ENCODE results near the gene PIK3CA. TPM values are rescaled to one million over a fixed set of nuclear protein-coding genes. Genes with fewer than 3 reads are reported as not detected.

PIK3CA gene
- polyA plus RNA-seq, 3 donors, result 7.4 to 9.5 (median 9.4) TPM

GRCh38 chr3:179247289-179248015 is 99.3 kb downstream of the PIK3CA start:
- WGBS (ENCODE audit: insufficient coverage), result 100% methylated on average over 1 of the region's 3 CpGs
- H3K27ac Mint-ChIP-seq, result peak overlapping the region in 2 of 7 donors; percentile 11 to 52

DNA sequence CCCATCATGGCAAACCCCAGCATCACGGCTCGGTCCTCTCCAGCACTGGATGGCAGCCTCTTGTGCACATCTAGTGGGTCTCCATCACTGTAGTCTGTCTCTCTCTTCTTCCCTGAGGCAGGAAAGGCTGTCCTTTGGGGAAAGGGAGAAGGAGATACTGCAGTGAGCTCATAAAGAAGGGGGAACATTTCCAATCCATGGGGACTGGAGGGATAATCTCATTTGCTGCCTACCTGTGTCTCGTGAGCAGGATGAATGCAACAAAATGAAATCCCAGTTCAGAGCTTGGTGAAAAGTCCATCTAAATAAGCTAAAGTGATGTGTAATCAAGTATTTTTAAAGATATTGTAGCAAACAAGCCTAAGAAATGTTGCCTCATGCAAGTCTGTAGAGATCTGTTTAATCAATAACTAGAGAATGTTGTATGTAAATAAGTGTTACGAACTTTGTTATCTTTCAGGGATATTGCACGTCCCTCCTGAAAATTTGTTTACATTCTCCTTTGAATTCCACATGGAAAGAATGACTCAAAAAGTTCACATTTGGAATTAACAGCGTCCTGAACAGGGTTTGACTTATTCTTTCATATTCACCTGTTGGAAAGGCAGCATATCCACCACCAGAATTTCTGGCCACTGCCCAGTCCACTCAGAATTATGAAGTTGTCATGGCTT is 102.8 kb downstream of the PIK3CA start, which contains the start of gene KCNMB3:
TSS of gene KCNMB3 (minus strand) at position 312 of the 674 bp plus-strand sequence. CDS start at position 188, 124 bp downstream.
- no peaks in the 10 kb centered on the region for H3K79me2 ChIP-seq (ENCODE audit: insufficient read depth, low read length)
- WGBS (ENCODE audit: insufficient coverage), result 100% methylated on average over 4 of the region's 6 CpGs
- H3K27ac Mint-ChIP-seq, result peak within 1 kb of the TSS in 2 of 7 donors; percentile 2 to 50

More at GRCh38 chr3:179247289-179248015, 99.3 kb downstream of the PIK3CA start:
- H3K9me3 ChIP-seq (replicated peaks in 1 of 2; ENCODE audit: control insufficient read depth in 1 of 2, insufficient read depth in 1 of 2, low read length in 2 of 2), result no peaks in the 10 kb centered on the region
- Mint-ChIP-seq H3K36me3 (peaks cover 21% of the 10 kb centered on the region in 2 donors), H3K9me3 (peaks cover 0 to 6% (median 3%) of the 10 kb centered on the region in 7 donors), H3K27me3 (ENCODE audit: low read depth in 3 of 3) (peaks cover 0 to 1% (median 0%) of the 10 kb centered on the region in 3 donors), H3K4me1 (peaks cover 4% of the 10 kb centered on the region), H3K4me3 (no peak overlapping the region)
- H3K4me3 ChIP-seq (replicated peaks in 1 of 3; ENCODE audit: low read depth in 2 of 3, low read length in 3 of 3), result no peak overlapping the region
- no peaks in the 10 kb centered on the region for H3K27me3 ChIP-seq (ENCODE audit: control insufficient read depth in 2 of 2, insufficient read depth in 2 of 2, low read length in 2 of 2)
- H3K79me2 ChIP-seq (ENCODE audit: insufficient read depth, low read length), result no peaks in the 10 kb centered on the region
- no peak overlapping the region for H3K9ac ChIP-seq (ENCODE audit: insufficient read depth, low read length, poor library complexity, severe bottlenecking)
- no peak for DNase-seq
- H2AFZ ChIP-seq (ENCODE audit: insufficient read depth, low read depth, low read length, poor library complexity, severe bottlenecking), result no peak overlapping the region
- no peak overlapping the region for H3K27ac ChIP-seq (ENCODE audit: low read depth in 1 of 2, low read length in 2 of 2)
- TF ChIP-seq, protein P1, sequence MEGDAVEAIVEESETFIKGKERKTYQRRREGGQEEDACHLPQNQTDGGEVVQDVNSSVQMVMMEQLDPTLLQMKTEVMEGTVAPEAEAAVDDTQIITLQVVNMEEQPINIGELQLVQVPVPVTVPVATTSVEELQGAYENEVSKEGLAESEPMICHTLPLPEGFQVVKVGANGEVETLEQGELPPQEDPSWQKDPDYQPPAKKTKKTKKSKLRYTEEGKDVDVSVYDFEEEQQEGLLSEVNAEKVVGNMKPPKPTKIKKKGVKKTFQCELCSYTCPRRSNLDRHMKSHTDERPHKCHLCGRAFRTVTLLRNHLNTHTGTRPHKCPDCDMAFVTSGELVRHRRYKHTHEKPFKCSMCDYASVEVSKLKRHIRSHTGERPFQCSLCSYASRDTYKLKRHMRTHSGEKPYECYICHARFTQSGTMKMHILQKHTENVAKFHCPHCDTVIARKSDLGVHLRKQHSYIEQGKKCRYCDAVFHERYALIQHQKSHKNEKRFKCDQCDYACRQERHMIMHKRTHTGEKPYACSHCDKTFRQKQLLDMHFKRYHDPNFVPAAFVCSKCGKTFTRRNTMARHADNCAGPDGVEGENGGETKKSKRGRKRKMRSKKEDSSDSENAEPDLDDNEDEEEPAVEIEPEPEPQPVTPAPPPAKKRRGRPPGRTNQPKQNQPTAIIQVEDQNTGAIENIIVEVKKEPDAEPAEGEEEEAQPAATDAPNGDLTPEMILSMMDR (IDR thresholded peaks at IDR 0.05), result no peak
- H3K36me3 ChIP-seq (replicated peaks in 1 of 2; ENCODE audit: control insufficient read depth in 1 of 2, insufficient read depth in 2 of 2, low read length in 2 of 2), result no peaks in the 10 kb centered on the region
- H3K4me1 ChIP-seq (ENCODE audit: control insufficient read depth in 1 of 2, insufficient read depth in 2 of 2, low read length in 2 of 2), result no peaks in the 10 kb centered on the region
- intact Hi-C loops (cut with micrococcal nuclease), result no loop called here
- no peaks in the 10 kb centered on the region for H4K20me1 ChIP-seq (ENCODE audit: insufficient read depth, low read length)
- H3K4me2 ChIP-seq (replicated peaks; ENCODE audit: extremely low read depth, low read length, poor library complexity, severe bottlenecking), result no peak overlapping the region

More for the DNA sequence above, 102.8 kb downstream of the PIK3CA start, which contains the start of gene KCNMB3:
- Histone ChIP-seq H3K27me3 (ENCODE audit: control insufficient read depth in 2 of 2, insufficient read depth in 2 of 2, low read length in 2 of 2) (no peaks in the 10 kb centered on the region), H3K4me3 (replicated peaks in 1 of 3; ENCODE audit: low read depth in 2 of 3, low read length in 3 of 3) (no peak within 1 kb of the TSS), H3K27ac (ENCODE audit: low read depth in 1 of 2, low read length in 2 of 2) (no peak within 1 kb of the TSS), H3K36me3 (replicated peaks in 1 of 2; ENCODE audit: control insufficient read depth in 1 of 2, insufficient read depth in 2 of 2, low read length in 2 of 2) (no peaks in the 10 kb centered on the region), H3K4me2 (replicated peaks; ENCODE audit: extremely low read depth, low read length, poor library complexity, severe bottlenecking) (no peak within 1 kb of the TSS), H3K9me3 (replicated peaks in 1 of 2; ENCODE audit: control insufficient read depth in 1 of 2, insufficient read depth in 1 of 2, low read length in 2 of 2) (peaks cover 0 to 4% of the 10 kb centered on the region in 2 donors), H3K9ac (ENCODE audit: insufficient read depth, low read length, poor library complexity, severe bottlenecking) (no peak within 1 kb of the TSS), H2AFZ (ENCODE audit: insufficient read depth, low read depth, low read length, poor library complexity, severe bottlenecking) (no peak within 1 kb of the TSS), H4K20me1 (ENCODE audit: insufficient read depth, low read length) (no peaks in the 10 kb centered on the region), H3K4me1 (ENCODE audit: control insufficient read depth in 1 of 2, insufficient read depth in 2 of 2, low read length in 2 of 2) (no peaks in the 10 kb centered on the region)
- H3K4me3 Mint-ChIP-seq, result no peak within 1 kb of the TSS
- DNase-seq, result no peak
- peaks cover 15 to 16% of the 10 kb centered on the region in 2 donors for H3K36me3 Mint-ChIP-seq
- H3K4me1 Mint-ChIP-seq, result peaks cover 5% of the 10 kb centered on the region
- TF ChIP-seq, protein P1 (IDR thresholded peaks at IDR 0.05), result no peak
- peaks cover 0 to 6% (median 3%) of the 10 kb centered on the region in 7 donors for H3K9me3 Mint-ChIP-seq
- H3K27me3 Mint-ChIP-seq (ENCODE audit: low read depth in 3 of 3), result peaks cover 0 to 1% (median 0%) of the 10 kb centered on the region in 3 donors
- intact Hi-C loops (cut with micrococcal nuclease), result no loop called here

All from CD14-positive monocyte (primary cell).